ENCODE measurements around the gene TM4SF4.

DNA sequence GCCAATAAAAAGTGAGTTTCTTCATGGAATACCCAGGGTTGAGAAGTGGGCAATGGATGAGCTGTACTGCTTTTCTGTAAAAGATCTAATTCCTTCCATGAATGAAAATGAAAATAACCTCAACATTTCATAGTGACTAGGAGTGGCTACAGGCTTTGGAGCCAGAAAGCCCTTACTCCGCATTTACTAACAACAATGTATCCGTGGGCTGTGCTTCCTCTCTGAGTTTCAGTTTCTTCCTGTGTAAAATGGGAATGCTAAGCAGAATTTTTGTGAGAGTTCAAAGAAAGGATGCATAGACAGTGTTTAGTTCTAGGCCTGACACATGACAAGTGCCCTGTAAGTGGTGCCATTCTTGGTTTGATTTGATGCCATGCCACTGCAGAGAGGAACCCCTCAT, 49.6 kb upstream of the TM4SF4 start:
- TF ChIP-seq, protein P1, sequence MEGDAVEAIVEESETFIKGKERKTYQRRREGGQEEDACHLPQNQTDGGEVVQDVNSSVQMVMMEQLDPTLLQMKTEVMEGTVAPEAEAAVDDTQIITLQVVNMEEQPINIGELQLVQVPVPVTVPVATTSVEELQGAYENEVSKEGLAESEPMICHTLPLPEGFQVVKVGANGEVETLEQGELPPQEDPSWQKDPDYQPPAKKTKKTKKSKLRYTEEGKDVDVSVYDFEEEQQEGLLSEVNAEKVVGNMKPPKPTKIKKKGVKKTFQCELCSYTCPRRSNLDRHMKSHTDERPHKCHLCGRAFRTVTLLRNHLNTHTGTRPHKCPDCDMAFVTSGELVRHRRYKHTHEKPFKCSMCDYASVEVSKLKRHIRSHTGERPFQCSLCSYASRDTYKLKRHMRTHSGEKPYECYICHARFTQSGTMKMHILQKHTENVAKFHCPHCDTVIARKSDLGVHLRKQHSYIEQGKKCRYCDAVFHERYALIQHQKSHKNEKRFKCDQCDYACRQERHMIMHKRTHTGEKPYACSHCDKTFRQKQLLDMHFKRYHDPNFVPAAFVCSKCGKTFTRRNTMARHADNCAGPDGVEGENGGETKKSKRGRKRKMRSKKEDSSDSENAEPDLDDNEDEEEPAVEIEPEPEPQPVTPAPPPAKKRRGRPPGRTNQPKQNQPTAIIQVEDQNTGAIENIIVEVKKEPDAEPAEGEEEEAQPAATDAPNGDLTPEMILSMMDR (IDR thresholded peaks at IDR 0.05) = no peak
- TF ChIP-seq POLR2A (IDR thresholded peaks at IDR 0.05) = no peak
